Epithelial cell of proximal tubule (primary cell): ENCODE data around the gene OR2W1. TPM values are rescaled to one million over a fixed set of nuclear protein-coding genes. Genes with fewer than 3 reads are reported as not detected.
A peak's percentile ranks its signal among the peaks of the same experiment; 100 is the strongest.

Source experiments
- DNase-seq: peaks from one replicate; pipeline ENCODE4 v3.0.0-alpha.2; 2011; ENCODE audit warnings: low read depth
- H3K4me3 ChIP-seq: 2 replicates; pipeline ENCODE4 v1.5.1; 2011; ENCODE audit warnings: low read depth, mild to moderate bottlenecking, low read length
- CTCF ChIP-seq: conservative IDR thresholded peaks from 2 replicates; pipeline ENCODE4 v1.5.1; 2012; ENCODE audit warnings: low read depth, mild to moderate bottlenecking, low read length
- total RNA-seq: library from RNA; depleted of rRNA; stranded (reverse); fragments of >200 nt; gene quantifications from 2 replicates; pipeline ENCODE4 v1.2.3, GENCODE V29; 2015

OR2W1 gene
- total RNA-seq, 1 donor from 2014 or later = not detected

GRCh38 chr6:29071831-29072723, 27.1 kb upstream of the OR2W1 start:
- H3K4me3 ChIP-seq = no peak overlapping the region
- peak; percentile 75 for TF ChIP-seq CTCF
- no peak for DNase-seq

DNA sequence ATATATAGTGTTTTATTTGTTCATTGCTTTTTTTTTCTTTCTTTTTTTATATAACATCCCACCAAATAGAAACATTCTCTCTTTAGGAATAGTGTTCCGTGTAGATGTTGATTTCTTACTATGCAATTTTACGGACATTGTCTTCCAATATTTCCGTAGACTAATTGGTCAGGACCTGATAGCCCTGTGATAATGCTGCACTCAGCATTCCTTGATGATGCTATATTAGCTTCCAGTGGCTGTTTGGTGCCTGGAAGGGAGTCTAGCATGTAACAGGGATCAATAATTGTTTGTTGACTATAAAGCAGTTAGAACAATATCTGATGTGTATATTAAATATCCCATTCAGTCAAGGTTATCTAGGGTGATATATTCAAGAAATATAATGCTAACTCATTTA, 6.7 kb upstream of the OR2W1 start:
- no peak overlapping the region for H3K4me3 ChIP-seq
- DNase-seq = no peak
- TF ChIP-seq CTCF = no peak

DNA sequence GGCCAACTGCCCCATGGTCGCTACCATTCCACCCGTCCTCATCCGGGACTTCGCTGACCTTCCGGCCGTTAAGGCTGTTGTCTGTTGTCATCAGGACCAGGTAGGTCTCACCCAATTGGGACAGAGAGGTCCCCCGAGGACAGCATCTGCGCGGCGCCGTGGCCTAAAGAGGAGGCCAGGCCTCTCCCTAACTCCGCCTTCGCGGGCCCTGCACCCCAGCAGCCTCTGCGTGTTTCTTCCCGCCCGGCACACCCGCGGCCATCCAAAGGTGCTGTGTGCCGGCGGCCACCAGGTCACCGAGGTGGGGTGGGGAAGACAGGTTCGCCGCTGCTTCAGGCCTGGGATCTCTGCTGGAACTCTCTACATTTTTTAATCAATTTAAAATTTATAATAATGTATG, 9.0 kb downstream of the OR2W1 start:
- no peak overlapping the region for H3K4me3 ChIP-seq
- no peak for DNase-seq
- no peak for TF ChIP-seq CTCF

DNA sequence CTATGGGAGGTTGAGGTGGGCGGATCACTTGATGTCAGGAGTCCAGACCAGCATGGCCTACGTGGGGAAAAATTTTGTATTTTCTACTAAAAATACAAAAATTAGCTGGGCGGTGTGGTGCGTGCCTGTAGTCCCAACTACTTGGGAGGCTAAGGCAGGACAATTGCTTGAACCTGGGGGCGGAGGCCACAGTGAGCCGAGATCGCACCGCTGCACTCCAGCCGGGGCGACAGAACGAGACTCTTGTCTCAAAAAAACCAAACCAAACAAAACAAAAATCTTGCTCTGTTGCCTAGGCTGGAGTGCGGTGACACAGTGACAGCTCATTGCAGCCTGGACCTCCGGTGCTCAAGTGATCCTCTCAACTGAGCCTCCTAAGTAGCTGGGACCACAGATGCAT, 16.2 kb downstream of the OR2W1 start:
- DNase-seq = no peak
- no peak overlapping the region for H3K4me3 ChIP-seq

GRCh38 chr6:29025927-29026585, 18.9 kb downstream of the OR2W1 start:
- DNase-seq = no peak
- H3K4me3 ChIP-seq = no peak overlapping the region
- TF ChIP-seq CTCF = no peak

More for the DNA sequence above, 16.2 kb downstream of the OR2W1 start:
- no peak for TF ChIP-seq CTCF

GRCh38 chr6:29021434-29021833, 23.5 kb downstream of the OR2W1 start:
- H3K4me3 ChIP-seq = no peak overlapping the region
- DNase-seq = no peak
- no peak for TF ChIP-seq CTCF
